Ramos (cell line): Measurements from ENCODE around the gene ALDOC.

Source experiments
- in situ Hi-C: fragments of 300-500 bp; cut with MboI; formaldehyde crosslinking; loops from one replicate; pipeline ENCODE4 v1.14.3; 2022; ENCODE audit warnings: low sequenced_read_pairs; ENCODE audit not compliant: unreplicated experiment

The ALDOC gene

DNA sequence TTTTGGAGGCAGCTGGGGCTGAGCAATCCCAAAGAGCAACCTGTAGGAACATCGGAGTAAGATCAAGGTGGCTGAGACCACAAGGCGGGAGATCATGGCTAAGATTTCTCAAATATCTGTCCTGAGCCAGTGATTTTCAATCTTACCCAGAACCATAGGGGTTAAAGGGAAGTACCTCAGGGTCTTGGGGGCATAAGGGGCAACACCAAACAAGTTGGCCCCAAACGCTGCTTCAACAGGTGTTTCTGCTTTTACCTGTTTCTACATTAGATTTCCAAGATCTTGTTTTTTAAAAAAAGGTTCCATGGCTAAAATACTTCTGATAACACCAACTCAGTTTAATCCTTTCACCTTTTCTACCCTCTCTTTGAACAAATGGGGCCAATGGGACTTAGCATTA is 21.7 kb downstream of the ALDOC start:
- in situ Hi-C loops: no loop called here

- in situ Hi-C loops: no loop called here
Measured at GRCh38 chr17:28554565-28554964, 22.1 kb downstream of the ALDOC start.

- in situ Hi-C loops: no loop called here
Measured at GRCh38 chr17:28553000-28553505, 23.6 kb downstream of the ALDOC start.

DNA sequence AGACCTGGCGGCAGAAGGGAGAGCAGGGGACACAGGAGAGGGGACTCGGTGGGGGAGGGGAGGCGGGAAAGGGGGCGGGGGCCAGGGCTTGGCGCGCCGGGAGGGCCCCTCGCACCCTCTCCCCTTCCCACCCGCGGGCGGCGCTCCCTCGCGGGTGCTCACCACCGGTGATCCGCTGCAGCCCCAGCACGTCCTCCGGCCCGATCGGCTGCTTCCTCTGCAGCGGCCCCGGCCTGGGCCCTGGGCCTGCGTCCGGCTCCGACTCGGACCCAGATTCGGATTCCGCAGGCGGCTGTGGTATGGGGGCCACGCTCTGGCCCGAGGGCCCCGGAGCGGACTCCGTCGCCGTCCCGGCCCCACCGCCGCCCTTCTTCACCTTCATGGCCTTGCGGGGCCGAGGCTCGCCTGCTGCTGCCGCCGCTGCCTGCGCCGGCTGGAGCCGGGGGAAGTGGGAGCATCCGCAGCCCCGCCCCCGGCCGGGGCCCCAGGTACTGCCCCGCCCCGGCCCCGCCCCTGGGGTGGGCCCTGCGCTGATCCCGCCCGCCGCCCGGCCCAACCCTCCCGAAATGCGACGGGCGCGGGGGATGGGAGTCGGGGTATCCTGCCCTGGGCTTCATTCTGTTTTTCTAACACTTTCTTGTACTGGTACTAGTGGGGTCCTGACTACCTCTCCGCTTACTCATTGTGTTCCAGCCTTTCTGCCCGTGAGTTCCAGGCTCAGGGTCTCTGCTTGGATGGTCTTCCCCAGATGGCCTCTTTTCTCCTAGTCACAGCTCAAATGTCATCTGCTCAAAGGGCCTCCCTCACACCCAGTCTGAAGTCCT is 24.3 kb downstream of the ALDOC start, which contains the start of gene UNC119:
Gene UNC119 (minus strand): TSS at position 449 of the 824 bp plus-strand sequence. CDS start 67 bp downstream, at position 382.
- in situ Hi-C loops: no loop called here

GRCh38 chr17:28551421-28552175 is 25.1 kb downstream of the ALDOC start:
- in situ Hi-C loops: no loop called here

- in situ Hi-C loops: no loop called here
Measured at GRCh38 chr17:28550858-28551257, 25.8 kb downstream of the ALDOC start.

DNA sequence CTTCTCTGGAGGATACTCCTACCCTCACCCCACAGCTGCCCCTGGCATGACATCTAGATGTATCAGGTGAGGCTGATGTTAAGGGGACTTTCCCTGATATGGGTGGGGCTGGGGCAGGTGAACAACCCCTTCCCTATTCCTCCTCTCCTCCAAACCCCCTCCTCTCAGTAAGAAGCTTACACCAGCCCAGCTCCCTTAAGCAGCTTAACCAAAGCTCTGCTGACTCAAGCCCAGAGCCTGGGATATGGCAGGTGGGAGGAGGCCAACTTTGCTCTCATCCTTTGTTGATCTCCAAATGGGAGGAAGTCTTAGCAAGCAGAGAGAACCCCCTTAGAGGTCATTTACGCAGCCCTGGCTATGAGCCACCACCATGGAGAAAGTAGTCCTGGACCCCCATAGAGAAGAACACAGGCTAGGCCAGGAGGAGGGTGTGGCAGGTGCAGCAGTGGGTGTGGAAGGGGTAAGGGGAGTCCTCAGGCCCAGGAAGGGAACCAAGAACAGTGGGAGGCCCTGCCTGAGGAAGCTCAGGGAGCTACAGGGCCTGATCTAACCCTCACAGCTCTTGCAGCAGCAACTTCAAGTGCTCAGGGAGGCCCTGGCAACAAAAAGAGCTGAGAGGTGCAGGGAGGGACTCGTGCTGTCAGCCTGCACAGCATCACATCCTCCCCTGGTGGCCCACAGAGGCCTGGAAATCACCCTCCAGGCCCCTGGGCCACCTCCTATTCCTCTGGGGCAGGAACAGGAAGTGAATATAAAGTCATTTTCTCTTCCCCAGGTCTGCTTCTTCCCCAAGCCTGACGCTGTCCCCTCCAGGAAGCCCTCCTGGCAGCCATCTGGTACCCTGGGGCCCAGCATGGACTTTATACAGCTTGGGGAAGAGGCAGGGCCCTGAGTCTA is 27.2 kb downstream of the ALDOC start:
- in situ Hi-C loops: no loop called here

GRCh38 chr17:28548417-28549130 is 28.1 kb downstream of the ALDOC start:
- in situ Hi-C loops: no loop called here

- in situ Hi-C loops: no loop called here
Measured at GRCh38 chr17:28547623-28548416, 28.9 kb downstream of the ALDOC start.

DNA sequence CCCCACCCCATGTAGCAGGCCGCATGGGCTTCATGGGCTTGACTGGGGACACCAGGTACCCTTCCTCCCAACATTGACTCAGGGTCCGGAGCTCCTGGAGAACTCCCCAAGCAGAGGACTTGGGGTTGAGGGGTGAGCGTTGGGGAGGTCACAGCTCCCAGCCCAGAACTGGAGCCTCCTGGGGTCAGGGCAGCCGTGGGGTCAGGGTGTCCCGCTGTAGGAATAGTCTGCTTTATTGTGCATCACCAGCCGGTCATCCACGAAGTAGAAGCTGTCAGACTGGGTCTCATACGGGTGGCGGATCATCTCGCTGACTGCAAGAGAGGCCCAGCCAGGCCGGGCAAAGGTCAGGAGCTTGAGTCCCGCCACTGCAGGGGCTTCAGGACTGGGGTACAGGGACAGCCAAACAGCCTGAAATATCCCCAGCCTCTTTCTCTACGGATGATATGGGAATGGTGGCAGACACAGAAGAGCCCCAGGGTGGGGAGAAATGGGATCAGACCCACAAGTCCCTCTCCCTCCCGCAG is 29.5 kb downstream of the ALDOC start:
- in situ Hi-C loops: no loop called here

GRCh38 chr17:28545787-28546415 is 30.8 kb downstream of the ALDOC start:
- in situ Hi-C loops: no loop called here

- in situ Hi-C loops: no loop called here
Measured at GRCh38 chr17:28545141-28545503, 31.6 kb downstream of the ALDOC start.

DNA sequence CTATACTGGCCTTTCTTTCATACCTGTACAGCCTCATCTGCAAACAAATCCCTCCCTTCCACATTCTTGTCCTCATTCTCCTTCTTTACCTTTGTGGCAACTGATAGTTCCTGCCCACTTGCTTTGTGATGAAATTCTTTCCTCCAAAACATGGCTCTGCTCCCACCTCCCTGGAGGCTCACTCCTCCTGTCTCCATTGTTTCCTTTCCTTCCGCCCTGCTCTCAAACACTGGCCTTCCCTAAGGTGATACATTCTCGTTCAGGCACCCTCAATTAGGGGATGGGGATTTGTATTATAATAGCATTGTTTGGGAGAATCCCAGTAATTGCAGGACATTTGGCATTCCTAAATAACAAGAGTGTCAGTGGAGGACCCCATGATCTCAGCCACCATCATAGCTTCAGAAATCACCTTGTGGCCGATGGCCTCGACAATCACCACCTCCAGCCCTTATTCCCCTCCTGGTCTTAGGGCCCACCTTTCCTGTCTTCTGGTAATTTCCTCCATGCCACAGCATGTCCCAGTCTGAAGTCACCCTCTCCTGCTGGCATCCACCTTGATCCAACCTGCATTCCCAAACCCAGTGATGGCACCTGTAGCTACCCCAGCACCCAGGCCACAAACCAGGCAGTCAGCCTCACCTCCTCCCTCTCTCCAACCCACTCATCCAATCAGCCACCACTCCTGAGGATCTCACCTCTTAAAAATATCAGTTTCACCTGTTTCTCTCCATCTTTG is 32.1 kb downstream of the ALDOC start:
- in situ Hi-C loops: no loop called here

DNA sequence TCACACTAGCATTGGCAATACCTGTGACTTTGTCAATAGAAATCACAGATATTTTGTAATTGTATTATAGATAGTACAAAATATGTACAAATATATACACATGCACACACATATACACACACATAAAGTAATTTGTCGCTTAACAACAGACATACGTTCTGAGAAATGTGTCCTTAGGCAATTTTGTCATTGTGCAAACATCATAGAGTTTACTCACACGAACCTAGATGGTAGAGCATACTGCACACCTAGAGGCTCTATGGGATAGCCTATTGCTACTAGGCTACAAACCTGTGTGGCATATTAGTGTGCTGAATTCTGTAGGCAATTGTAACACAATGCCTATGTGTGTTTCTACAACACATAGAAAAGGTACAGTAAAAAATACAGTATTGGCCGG is 35.3 kb downstream of the ALDOC start:
- in situ Hi-C loops: no loop called here

DNA sequence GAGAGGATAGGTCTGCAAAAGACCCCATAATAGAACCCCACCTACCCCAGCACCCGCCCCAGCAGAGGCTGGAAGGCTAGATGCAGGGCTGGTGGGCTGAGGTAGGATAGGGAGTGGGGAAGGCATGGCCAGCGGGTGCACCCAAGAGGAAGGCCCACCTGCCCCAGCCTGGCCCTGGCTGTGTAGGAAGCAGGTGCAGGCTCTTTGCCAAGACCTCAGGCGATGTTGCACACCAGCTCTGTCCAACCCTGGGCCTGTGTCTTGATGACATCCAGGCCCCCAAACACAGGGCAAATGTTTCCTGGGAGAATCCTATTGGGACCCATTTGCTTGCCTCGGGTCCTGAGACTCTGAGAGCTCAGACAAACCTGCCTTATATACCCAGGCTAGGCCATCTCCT is 36.5 kb downstream of the ALDOC start:
- in situ Hi-C loops: no loop called here

DNA sequence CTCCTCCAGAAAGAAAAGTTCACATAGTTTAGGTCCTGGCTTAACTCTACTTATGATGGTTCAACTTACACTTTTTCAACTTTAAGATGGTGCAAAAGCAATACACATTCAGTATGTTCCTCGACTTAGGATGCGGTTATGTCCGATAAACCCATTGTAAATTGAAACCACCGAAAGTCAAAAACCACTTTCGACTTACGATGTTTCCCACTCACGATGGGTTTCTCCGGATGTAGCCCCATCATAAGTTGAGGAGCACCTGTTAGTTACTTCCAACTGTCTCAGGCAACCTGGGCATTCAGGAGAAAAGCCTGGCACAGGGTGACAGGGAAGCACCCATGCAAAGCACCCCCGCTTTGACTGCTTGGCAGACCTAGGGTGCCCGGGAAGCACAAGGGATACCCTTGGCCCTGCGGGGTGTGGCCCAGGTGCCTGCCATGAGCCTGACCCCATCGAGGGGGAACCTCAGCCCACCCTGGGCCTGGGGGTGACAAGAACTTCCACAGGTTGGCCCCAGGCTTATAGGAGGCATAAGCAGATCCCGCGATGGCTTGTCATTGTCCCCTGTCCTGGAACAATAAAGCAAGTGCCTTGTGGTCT is 38.3 kb downstream of the ALDOC start:
- in situ Hi-C loops: no loop called here

- in situ Hi-C loops: no loop called here
Measured at GRCh38 chr17:28537219-28537610, 39.5 kb downstream of the ALDOC start.
